T1000 (cell line): Measurements from ENCODE around the gene SERINC3.

Experiments
- DNase-seq: peaks from one replicate; lab custom pipeline; 2025; ENCODE audit warnings: mixed read lengths; lab: John Stamatoyannopoulos, UW

SERINC3 gene

DNA sequence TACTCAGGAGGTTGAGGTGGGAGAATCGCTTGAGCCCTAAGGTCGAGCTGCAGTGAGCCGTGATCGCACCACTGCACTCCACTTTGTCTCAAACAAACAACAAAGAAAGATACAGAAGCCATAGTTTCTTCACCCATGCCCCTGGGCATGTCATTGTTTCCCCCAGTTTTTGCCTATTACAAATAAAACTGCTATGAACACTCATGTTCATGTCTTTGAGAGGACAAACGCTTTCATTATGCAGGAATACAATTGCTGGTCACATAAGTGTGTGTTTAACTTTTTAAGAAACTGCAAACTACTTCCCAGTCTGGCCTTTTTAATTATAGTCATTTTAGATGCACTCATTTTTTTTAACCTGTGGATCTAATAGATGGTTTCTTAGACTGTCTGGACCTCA lies 58.4 kb downstream of the SERINC3 start:
- no peak for DNase-seq

DNA sequence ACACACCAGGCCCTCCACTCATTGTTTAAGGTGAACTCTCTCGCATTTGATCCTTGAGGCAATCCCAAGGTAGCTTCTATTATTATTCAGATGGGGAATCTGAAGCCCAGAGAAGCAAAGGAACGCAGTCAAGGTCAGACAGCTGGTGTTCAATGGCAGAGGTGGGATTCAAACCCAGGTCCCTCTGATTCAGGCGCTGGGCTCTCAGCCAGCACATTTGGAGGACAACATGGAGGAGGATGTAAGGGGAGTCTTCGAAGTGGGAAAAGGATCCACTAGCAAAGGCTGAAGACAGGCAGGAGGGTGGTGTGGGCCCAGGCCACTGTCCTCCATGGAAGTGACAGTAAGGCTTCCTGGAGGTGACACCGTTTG lies 60.1 kb downstream of the SERINC3 start:
- DNase-seq: no peak

DNA sequence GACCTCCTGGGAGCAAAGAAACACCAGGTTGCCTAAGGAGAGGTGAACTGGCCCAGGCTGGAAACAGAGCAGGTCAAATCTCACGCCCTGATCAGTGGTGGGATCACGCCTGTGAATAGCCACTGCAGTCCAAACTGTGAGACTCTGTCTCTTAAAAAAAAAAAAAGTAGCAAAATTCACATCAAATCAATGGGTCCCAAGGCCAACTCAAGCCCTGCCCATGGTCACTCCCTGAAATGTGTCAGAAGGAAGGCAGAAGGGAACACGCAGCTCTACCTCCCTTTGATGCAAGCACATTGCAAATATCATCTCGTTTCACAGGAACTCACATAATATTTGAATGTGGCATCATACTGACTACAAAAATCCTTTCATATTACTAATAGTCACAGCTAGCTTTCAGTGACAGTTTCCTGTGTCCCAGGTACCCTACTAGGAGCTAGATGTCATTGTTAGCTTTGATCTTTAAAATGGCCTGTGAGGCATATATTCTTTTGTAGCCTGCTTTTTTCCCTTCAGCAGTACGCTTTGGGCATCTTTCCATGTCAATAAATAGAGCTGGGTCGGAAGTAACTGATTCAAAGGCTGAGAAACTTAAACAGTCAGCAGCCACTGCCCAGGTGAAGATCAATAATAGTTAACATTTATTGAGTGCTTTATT lies 60.6 kb downstream of the SERINC3 start:
- DNase-seq: no peak

DNA sequence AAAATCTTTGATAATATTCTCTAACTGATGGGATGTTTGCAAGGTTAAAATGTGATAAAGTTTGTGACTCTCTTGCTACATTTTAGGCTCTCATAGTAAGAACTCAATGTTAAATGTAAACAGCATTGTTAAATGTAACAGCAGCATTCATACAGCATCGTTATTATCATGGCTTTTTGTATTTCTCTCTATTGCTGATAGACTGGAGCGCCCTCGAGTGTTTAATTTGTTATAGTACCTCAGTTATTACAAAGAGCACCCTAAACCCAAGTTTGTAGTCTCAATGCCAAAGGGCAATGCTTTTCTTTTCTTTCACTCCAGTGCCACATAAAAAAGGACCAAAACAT lies 61.1 kb downstream of the SERINC3 start:
- DNase-seq: no peak

DNA sequence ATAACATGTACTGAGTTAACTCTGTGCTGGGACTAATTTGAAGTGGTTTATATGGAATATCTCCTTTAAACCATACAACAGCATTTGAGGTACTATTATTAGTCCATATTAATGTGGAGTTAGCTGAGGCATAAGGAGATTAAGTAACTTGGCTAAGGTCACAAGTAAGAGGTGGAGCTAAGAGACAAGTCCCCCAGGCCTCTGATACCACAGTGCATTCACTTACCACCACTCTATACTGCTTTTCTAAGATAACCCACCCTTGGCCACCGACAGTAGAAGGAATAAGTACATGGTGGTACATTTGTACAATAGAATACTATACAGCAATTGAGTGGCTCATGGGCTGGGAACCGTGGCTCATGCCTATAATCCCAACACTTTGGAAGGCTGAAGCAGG lies 62.6 kb downstream of the SERINC3 start:
- DNase-seq: no peak

DNA sequence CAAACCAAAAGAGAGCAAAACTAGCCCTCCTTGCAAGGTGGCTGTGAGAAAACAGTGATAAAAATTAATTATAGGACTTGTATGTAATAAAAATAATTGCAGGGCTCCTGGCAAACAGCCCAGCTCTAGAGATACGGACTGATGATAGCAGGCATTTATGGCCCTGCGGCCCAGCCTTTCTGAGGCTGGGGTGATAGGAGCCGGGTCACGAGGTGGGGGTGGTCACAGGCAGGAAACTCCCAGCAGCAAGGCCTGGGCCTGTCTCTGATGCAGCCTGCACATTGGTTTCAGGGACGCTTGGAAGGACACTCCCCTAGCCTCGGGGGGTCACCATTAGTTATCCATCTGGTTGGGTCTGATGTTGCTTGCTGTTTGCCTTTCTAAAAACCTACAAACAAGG lies 64.9 kb downstream of the SERINC3 start:
- DNase-seq: no peak

DNA sequence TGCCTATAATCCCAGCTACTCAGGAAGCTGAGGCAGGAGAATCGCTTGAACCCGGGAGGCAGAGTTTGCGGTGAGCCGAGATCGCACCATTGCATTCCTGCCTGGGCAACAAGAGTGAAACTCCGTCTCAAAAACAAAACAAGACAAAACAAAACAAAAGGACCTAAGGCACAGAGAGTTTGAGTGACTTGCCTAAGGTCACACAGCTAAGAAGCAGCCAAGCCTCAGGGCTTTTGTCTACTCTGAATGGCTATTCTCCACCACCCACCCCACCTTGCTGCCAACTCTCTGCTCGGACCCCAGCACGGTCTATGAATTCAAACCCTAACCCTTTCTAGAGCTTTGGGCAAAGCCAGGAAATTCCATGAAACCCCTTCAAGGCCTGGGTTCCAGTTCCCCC lies 65.3 kb downstream of the SERINC3 start:
- DNase-seq: no peak

DNA sequence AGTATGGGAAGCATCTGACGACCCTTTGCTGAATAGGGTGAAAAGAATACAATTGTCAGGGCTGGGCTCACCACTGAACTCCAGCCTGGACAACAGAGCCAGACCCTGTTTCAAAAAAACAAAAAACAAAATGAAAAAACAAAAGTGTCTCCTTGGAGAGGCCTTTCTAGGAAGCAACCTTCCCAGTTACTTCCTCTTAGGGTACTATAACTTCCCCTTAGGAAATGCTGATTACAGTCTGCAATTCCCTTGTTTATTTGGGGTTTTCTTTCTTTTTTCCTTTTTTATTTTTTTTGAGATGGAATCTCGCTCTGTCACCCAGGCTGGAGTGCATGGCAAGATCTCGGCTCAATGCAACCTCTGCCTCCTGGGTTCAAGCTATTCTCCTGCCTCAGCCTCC lies 66.7 kb downstream of the SERINC3 start:
- DNase-seq: no peak

DNA sequence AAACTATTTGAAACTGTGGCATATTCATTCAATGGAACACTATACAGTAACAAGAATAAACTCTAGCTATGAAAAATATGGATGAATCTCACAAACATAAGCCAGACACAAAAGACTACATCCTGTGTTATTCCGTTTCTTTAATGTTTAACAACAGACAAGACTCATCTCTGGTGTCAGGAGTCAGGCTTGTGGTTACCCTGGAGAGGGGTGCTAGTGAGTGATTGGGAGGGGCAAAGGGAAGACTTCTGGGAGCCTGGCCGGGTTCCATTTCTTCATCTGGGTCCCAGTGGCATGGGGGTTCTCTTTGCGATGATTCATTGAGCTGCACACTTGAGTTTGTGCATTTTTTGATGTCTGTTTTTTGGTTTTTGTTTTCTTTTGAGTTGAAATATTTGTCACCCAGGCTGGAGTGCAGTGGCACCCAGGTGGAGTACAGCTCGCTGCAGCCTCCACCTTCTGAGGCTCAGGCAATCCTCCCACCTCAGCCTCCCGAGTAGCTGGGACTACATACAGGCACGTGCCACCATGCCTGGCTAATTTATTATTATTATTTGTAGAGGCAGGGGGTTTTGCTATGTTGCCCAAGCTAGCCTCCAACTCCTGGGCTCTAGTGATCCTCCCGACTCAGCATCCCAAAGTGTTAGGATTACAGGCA lies 67.4 kb downstream of the SERINC3 start:
- no peak for DNase-seq

DNA sequence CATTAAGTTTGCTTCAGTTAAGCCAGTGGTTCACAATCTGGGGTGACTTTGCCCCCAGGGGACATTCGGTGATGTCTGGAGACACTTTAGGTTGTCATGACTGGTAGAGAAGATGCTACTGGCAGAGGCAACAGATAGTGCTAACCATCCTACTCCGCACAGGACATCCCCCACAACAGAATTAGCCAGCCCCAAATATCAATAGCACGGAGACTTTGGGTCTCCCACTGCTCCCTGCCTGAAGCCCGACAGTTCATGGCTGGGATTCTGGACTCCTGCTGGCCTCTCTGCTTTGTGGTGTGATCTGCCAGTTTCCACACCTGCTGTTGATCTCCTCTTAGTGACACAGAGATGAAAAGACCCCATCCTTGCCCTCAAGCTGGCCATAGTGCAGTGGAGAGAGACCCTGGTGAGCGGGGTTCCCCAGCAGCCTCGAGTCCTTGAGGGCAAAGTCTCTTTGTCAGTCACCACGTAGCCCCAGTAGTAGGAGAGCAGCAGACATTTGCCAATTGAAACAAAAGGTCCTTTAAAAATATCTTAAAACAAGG lies 70.9 kb downstream of the SERINC3 start:
- DNase-seq: no peak

DNA sequence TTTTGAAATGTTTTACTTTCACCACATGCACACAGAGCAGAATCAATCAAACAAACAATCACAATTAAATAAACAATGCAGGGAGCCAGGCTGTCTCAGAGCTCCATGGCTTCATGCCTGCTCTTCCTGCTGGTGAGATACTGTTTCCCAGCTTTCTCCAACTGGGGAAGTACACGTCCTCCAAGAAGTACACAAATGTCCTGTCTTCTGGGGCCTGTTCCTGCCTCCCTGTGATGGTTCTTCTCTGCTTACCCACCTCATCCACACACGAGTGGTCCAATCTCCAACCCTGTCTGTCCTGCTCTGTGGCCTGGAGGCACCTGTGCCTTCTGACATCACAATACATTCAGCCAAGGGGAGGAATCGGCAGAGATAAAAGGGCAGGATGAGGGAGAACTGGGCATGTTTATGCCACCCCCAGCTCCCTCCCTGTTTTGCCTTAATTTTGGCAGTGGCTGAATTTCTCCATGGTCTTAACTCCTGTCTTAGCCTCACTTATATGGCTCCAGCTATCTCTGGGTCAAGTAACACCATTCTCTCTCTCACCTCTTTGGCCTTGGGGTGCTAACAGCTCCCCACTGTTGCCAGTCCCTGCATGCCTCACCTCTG lies 71.5 kb downstream of the SERINC3 start:
- DNase-seq: no peak

DNA sequence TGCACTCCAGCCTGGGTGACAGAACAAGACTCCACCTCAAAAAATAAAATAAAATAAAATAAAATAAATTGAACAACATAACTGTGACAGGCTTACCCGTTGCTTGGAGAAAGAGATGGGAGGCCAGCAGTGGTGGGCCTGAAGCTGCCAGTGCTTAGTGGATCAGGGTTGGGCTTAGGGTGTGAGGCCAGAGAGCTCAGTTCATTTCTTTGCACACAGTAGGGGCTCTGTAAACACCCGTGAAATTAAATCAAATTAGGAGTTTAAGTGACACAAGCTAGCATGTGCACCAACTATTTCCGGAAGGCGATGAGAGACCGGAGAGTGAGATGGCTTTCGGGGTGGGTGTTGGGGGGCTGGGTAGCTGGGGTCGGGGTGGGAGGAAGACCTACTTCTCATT lies 72.0 kb downstream of the SERINC3 start:
- DNase-seq: no peak

DNA sequence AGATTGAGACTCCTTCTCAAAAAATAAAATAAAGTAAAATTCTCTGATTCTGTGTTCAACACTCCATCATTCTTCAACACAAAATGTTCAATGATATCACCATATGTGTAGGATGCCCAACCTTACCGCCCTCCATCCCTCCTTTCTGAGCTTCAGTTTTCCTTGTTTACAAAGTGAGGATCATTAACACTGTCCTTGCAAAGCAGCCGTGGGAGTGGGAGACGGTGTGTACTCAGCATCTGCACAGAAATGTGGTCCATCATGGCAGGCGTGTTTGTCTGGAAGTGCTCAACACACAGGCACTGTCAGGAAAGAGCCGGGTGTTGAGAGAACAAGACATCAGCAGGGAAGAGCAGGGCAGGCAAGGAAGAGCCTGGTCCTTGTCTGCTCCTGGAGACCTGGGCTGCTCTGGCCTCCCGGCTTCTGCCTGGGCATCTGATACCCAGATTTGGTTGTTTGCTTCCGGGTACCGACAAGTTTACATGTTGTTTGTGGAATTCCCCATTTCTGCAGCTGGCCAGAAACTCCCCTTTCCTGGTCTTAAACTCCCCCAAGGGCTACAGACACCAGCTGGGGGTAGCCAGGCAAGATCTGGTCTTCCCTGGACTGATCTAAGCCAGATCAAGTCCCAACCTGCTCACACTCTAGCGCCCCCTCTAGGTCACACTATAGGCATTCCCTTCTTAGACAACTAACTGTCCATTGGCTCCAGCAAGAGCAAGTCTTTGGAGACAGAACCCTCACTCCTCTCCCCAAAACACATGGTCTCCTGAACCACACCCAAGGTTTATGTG lies 72.9 kb downstream of the SERINC3 start:
- no peak for DNase-seq

DNA sequence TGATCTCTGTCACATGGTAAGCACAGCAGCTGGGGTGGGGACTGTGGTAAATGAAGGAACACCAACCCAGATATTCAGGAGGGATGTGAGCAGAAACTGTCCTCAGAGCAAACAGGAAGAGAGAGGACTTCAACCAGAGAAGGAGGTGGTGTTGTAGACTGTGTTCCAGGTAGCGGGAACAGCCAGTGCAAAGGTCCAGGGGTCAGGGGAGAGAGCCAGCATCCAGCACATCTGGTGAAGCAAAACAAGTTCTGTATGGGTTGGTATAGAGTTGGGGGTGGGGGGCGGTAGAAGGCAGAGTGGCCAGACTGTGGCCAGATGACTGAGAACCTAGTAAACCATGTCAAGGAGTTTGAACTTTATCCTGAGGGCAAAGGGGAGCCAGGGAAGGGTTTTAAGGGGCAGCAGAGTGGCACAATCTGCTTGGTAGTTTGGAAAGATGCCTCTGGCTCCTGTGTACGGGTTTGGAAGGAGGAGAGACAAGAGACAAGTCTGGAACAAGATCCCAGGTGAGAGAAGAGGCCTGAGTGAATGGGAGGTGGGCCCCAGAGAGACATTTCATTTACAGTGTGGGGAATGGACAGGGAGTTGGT lies 73.9 kb downstream of the SERINC3 start:
- DNase-seq: no peak
